Measurements from ENCODE around the gene MPZL2.

Gene MPZL2

GRCh38 chr11:118217575-118217974, 46.5 kb downstream of the MPZL2 start:
- no peak for DNase-seq

GRCh38 chr11:118216621-118217481, 47.2 kb downstream of the MPZL2 start:
- no peak for DNase-seq

- no peak for DNase-seq
These were observed 48.3 kb downstream of the MPZL2 start for GRCh38 chr11:118215765-118216164.

- DNase-seq, result no peak
These were observed 48.8 kb downstream of the MPZL2 start for GRCh38 chr11:118215262-118215661.

- no peak for DNase-seq
These were observed 49.7 kb downstream of the MPZL2 start for GRCh38 chr11:118214210-118214914.

- DNase-seq, result no peak
These were observed 50.3 kb downstream of the MPZL2 start for GRCh38 chr11:118213781-118214180.

- DNase-seq, result no peak
These were observed 50.9 kb downstream of the MPZL2 start for GRCh38 chr11:118213201-118213600.

GRCh38 chr11:118212781-118213191, 51.3 kb downstream of the MPZL2 start:
- DNase-seq, result no peak

GRCh38 chr11:118212131-118212725, 51.9 kb downstream of the MPZL2 start:
- DNase-seq, result no peak

- DNase-seq, result no peak
These were observed 53.1 kb downstream of the MPZL2 start for GRCh38 chr11:118211006-118211405.

- DNase-seq, result no peak
These were observed 53.8 kb downstream of the MPZL2 start for GRCh38 chr11:118210323-118210722.

GRCh38 chr11:118209033-118209432, 55.1 kb downstream of the MPZL2 start:
- DNase-seq, result no peak

GRCh38 chr11:118207079-118207478, 57.0 kb downstream of the MPZL2 start:
- DNase-seq, result no peak

- no peak for DNase-seq
These were observed 57.6 kb downstream of the MPZL2 start for GRCh38 chr11:118206391-118207031.

- no peak for DNase-seq
These were observed 58.3 kb downstream of the MPZL2 start for GRCh38 chr11:118205606-118206378.
